ENCODE data around the gene DHTKD1.

DHTKD1 gene, protein sequence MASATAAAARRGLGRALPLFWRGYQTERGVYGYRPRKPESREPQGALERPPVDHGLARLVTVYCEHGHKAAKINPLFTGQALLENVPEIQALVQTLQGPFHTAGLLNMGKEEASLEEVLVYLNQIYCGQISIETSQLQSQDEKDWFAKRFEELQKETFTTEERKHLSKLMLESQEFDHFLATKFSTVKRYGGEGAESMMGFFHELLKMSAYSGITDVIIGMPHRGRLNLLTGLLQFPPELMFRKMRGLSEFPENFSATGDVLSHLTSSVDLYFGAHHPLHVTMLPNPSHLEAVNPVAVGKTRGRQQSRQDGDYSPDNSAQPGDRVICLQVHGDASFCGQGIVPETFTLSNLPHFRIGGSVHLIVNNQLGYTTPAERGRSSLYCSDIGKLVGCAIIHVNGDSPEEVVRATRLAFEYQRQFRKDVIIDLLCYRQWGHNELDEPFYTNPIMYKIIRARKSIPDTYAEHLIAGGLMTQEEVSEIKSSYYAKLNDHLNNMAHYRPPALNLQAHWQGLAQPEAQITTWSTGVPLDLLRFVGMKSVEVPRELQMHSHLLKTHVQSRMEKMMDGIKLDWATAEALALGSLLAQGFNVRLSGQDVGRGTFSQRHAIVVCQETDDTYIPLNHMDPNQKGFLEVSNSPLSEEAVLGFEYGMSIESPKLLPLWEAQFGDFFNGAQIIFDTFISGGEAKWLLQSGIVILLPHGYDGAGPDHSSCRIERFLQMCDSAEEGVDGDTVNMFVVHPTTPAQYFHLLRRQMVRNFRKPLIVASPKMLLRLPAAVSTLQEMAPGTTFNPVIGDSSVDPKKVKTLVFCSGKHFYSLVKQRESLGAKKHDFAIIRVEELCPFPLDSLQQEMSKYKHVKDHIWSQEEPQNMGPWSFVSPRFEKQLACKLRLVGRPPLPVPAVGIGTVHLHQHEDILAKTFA

DNA sequence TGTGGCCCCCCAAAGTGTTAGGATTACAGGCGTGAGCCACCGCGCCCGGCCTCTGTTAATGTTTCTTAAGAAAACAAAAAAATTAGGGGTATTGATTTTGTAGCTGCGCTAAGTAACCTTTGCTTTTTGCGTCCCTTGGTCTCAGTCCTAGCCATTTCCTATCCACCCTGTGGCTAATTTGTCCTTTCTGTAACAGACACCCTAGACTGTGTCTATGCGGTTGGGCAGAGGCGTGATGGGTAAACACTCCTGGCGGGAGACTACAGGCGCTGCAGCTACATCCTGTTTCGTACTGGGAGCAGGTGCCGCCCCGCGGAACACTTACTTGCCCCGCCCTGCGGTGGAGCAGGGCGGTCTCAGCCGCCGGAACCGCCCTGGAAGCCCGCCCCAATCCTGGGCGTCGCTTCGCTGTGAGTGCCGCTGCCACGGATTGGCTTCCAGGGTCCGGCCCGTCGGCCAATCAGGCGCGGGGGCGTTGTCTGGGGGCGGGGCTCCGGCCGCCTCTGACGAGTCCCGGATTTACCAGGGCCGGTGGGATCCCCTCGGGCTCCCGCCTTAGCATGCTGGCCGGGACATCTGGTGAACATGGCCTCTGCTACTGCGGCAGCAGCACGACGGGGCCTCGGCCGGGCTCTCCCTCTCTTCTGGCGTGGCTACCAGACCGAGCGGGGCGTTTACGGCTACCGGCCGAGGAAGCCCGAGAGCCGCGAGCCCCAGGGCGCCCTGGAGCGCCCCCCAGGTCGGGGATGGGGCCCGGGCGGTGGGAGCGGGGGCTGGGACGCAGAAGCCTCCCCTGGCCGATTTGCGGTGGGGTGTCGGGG lies at the start of gene DHTKD1:
Gene DHTKD1, plus strand, starts transcription at position 506 of the 821 bp plus-strand sequence. Its CDS starts 80 bp downstream, at position 586.
- DNase-seq, result peak; percentile 99

DNA sequence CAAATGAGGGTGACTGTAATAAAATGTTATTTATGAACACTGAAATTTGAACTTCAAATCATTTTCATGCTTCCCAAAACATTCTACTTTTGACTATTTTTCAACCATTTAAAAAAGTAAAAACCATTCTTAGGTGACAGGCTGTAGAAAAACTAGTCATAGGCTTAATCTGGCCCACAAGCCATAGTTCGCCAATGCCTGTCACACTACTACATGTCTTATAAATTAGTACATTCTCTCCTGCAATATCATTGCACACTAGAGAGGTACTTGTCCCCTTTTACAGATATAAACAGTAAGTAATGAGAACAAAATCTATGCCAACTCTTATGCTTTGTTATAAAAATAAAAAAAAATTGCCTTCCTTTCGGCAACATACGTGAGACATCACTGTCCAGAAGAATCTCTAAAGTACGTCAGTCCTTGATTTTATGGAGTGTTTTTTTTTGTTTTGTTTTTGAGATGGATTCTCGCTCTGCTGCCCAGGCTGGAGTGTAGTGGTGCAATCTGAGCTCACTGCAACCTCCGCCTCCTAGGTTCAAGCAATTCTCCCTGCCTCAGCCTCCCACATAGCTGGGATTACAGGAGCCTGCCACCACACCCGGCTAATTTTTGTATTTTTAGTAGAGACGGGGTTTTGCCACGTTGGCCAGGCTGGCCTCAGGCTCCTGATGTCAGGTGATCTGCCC lies 49.3 kb upstream of the DHTKD1 start:
- no peak for DNase-seq

DNA sequence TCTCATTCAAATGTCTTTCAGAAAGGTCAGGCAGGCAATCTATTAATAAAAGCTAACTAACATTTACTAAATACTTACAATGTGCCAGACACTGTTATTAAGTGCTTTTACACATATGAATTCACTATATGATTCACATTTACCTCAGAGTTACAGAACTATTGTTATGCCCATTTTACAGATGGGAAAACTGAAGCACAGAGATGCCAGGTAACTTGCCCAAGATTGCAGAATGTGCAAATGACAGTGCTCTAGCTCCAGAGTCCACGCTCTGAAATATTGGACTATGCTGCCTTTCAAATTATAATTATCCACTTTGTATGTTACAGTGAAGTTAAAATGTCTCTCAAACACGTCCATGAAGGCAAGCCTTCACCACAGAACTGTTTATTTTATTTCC lies 48.2 kb upstream of the DHTKD1 start:
- no peak for DNase-seq

DNA sequence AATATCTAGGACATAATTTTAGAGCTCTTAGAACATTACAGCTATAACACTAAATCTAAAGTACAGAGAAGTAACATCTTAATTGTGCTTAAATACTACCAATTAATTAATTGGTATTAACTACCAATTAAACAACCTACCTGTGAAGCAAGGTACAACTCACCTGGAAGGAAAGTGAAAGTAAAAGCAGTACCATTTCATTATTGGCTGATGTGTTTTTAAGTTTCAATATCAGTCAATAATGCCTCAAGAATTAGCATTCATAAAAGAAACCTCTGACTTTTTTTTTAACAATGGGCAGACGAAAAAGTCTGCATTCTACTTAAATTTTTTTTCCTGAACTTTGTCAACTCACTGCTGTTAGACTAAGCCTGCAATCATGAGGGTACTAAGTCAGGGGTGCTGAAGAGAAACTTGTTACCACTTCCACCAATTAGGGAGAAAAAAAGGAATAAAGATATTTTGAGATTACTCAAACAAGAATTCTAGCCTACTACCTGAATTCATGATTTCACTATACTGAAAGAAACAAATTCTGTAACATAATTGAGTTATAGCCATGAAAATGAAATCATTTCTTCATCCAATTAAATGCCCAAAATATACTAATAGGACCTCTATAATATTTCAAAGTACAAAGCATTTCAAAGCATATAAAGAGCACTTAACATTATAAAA lies 46.0 kb upstream of the DHTKD1 start:
- DNase-seq, result no peak

DNA sequence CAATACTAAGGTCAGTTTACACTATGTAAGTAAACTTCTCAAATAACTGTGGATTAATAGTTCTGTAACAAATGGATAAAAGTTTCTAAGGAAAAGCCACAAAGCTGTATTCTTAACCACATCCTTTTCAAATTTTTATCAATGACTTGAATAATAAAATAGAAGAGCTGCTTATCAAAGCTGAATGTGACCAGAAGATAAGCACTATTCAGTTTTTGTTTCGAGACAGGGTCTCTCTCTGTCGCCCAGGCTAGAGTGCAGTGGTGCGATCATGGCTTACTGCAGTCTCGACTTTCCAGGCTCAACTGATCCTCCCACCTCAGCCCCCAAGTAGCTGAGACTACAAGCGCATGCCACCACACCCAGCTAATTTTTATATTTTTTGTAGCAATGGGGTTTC lies 43.2 kb upstream of the DHTKD1 start:
- no peak for DNase-seq

DNA sequence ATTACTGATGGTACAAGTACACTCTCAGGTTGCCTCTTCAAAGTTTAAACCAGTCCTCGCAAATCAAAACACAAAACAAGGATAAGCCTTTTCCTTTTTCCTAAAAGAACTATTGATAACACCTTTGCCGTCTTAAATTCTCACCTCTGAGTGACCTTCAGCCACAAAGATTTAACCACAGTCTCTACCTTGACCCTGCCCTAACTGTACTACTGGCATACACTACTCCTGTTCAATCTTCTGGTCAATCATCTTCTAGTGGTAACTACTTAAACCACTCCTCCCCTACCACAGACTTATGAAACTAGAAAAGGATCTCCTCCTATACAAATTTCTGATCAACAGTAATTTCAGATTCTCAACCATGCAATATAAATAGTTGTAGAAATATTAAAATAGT lies 41.2 kb upstream of the DHTKD1 start:
- DNase-seq, result no peak

DNA sequence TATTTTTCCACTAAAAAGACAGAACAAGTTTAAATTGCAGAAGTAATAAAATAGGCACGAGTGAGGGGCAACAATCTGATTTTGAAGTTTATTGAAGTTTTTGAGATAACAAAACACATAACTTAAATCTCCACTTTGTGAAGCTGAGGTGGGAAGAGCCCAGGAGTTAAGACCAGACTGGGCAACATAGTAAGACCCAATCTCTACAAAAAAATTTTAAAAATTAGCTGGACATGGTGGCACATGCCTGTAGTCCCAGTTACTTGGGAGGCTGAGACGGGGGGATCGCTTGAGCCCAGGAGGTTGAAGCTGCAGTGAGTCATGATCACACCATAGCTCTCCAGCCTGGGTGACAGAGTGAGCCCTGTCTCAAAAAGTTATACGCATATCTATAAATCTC lies 37.4 kb upstream of the DHTKD1 start:
- no peak for DNase-seq

DNA sequence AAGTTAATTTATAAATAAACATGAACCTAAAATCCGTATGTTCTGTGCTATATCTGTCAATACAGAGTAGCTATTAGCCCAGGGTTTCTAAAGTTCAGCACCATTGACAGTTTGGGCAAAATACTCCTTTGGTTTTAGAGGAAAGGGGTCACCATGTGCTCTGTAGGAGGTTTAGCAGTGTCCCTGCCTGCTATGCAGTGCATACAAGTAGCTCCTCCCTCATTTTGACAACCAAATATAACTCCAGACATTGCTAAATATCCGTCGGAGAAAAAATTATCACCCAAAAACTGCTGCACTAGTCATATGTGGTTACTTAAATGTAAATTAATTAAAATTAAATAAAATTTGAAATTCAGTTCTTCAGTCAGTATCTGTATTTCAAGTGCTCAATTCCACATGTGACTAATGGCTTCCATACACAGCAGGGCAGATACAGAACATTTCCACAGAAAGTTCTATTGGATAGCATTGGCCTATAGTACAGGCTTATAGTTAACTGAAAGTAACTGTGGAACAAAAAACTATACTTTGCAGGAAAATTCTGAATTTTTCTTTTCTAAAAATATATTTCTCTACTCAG lies 32.6 kb upstream of the DHTKD1 start:
- no peak for DNase-seq

DNA sequence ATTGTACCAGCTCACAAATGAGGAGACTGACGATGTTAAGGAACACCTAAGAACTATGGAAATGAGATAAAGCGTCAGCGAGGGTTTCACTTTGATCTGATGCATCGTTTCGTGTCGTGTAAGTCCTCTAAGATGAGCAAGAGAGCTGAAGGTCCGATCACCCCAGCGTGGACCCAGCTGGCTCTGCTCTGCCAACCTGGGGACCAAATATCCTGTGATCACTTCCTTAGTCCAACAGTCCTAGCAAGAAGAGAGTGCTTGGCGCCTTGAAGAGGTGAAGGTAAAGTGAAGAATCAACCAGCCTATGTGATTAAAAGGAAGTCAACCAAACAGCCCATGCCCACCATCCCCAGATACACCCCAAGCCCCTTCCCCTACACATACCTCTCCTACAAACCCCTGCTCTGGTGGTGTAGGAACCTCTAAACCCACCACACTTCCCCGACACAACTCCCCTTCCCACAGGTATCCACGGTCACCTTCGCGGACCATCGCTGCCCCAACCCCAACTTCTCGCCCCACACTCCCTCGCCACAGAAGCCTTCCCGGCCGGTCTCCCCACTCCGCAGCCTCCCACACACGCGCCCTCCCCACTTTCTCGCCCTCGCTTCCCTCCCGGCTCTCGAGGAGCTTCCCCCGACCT lies 26.9 kb upstream of the DHTKD1 start:
- DNase-seq, result peak; percentile 40

DNA sequence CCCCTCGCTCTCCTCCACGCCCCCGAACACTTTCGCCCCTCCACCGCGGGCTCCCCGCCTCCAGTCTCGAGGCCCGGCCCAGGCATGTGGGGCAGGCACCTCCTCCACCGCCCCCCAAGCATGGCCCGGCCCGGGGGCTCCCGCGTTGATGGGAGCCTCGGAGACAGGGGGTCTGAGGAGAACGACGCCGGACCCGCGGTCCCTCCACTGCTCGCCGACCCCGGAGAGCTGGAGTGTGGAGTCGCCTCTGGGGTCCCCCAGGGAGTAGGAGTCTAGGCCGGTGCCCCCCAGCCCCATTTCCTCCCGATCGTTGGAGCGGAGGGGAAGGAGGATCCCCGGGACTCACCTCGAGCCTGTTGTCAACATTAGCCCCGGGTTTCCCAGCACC lies 26.4 kb upstream of the DHTKD1 start:
- no peak for DNase-seq

DNA sequence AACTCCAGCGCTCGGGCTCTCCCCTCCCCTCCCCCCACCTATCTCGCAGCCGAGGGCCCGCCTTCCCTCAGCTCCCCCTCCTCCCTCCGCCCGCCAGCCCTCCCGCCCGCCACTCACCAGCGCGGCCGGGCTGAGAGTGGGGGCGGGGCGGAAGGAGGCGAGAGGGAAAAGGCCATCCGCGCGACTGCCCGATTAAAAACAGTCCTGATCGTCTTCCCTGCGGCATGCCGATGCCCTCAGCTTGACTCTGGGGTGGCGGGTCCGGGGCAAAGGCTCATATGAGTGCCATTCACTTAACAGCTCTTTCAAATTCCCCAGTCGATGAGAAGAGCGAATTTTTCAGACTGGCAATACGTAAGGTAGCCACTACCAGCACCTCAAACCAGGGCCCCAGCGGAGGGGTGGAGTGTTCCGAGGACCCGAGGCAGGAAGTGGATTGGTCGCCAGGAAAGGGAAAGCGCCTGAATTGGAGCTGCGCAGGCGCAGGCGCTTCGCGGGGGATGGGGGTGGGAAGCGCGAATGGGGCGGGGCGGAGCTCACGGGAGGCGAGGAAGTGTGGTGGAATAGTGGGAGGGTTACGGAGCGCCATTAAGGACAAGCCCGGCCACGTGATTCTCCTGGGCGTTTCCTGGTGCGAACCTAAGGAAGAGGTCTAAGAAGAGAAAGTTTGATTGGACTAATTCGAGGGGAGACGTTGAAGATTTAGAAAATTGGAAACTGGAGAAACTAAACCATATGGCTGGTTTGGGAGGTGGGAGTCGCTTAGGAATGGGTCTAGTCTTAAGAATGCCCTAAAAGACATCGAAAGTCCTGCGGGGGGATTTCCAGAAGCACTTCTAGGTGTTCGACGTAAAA lies 25.7 kb upstream of the DHTKD1 start, which contains the start of gene UPF2:
Gene UPF2, minus strand, starts transcription at position 13 of the 855 bp plus-strand sequence. CDS start 7,386 bp downstream, outside the sequence.
- peak; percentile 99 for DNase-seq

DNA sequence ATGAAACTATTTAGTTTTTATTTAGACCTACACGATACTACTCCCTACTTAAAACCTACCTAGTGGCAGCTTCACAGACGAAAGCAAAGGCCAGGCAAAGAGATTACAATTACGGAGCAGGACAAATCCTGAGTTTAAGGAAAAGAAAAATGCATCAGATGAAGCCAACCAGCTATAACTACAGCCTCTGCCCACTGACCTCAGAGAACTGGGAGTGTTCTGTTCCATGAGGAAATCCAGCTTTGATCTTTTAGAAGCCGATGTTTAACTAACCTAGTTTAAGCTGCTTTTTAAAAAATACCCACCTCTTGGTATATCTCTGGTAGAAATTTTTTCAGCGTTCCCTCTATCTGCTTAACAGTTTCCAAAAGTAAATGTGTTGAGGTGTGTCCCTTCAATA lies 23.2 kb upstream of the DHTKD1 start:
- DNase-seq, result no peak

DNA sequence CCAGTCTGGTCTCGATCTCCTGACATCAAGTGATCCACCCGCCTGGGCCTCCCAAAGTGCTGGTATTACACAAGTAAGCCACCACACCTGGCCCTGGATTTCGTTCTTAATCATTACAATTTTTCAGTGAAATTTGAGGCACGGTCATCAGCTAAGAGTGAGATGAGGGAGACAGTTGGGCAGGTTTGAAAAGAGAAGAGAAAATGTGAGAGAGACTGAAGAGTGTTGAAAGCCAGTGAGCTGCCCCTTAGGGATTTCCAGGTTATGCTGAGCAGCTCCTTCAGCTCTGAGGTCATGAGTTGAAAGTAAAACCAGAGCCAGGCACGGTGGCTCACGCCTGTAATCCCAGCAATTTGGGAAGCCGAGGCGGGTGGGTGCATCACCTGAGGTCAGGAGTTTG lies 20.2 kb upstream of the DHTKD1 start:
- DNase-seq, result no peak

DNA sequence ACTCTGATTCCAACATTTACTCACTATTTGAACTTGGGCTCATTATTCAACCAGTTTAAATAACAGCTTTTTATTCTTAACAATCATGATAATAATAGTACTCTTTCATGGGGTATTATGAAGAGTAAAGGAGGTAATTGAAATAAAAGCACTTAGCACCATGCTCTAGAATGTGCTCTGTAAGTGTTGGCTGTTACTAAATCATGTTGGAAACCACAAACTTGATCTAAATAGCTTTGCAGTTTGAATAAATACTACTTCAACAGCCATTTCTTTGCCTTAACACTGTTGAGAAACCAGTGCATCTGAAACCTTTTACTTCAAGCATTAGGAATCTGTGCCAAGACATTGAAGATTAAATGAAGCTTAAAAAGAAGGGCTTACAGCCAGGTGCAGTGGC lies 18.2 kb upstream of the DHTKD1 start:
- DNase-seq, result no peak

DNA sequence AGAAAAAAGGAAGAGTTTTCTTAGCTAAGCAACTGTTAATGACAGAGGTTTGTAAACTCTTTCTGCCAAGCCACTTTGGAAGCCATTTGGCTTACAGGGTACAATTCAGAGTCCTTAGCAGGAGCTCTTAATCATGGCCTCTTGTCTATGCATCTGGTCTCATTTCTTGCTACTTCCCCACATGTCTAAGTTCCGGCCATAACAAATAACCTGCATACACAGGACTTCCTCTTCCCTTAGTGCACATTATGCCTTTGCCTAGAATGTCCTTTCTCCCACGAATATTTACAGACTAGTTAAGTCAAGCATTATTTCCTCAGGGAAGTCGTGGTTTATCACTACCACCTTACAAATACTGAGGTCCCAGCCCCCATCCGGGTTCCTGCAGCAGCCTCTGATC lies 17.5 kb upstream of the DHTKD1 start:
- DNase-seq, result no peak

DNA sequence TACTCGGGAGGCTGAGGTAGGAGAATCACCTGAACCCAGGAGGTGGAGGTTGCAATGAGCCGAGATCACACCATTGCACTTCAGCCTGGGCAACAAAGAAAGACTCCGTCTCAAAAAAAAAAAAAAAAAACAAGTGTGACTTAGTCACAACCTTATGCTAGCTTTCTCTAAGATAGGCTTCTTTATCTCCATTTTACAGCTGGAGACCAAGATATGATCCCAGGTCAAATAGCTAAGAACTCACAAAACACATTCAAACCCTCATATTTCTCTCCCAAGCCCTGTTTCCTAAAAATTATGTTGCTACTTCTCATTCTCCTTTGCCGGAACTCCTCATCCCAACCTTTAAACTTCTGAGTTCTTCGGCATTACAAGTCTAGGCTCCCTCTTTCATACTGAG lies 13.0 kb upstream of the DHTKD1 start:
- no peak for DNase-seq

DNA sequence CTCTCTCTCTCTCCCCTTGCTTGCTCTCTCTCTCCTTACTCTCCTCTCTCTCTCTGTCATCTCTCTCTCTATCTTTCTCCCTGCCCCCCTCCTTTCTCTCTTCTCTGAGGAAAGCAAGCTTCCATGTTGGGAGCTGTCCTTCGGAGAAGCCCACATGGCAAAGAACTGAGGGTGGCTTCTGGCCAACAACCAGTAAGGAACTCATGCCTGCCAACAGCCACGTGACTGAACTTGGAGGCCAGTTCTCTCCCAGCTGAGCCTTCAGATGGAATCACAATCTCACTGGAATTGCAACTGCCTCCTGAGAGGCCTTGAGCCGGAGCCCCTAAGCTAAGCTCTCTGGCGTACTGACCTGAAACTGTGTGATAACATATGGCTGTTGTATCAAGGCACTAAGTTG lies 12.0 kb upstream of the DHTKD1 start:
- DNase-seq, result no peak

DNA sequence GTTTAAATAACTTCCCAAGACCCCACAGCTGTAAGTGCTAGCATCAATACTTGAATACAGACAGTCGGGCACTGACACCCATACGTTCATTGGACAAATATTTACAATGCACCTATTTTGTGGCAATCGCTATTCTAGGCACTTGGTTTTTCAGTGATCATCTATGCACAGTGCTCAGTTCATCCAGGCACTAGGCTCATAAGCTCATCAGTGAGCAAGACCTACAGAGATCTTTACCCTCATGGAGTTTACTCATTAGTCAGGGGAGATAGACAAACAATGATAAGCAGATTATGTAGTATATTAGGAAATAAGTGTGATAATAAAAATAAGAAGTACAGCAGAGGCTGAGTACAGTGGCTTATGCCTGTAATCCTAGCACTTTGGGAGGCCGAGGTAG lies 7.6 kb upstream of the DHTKD1 start:
- no peak for DNase-seq

DNA sequence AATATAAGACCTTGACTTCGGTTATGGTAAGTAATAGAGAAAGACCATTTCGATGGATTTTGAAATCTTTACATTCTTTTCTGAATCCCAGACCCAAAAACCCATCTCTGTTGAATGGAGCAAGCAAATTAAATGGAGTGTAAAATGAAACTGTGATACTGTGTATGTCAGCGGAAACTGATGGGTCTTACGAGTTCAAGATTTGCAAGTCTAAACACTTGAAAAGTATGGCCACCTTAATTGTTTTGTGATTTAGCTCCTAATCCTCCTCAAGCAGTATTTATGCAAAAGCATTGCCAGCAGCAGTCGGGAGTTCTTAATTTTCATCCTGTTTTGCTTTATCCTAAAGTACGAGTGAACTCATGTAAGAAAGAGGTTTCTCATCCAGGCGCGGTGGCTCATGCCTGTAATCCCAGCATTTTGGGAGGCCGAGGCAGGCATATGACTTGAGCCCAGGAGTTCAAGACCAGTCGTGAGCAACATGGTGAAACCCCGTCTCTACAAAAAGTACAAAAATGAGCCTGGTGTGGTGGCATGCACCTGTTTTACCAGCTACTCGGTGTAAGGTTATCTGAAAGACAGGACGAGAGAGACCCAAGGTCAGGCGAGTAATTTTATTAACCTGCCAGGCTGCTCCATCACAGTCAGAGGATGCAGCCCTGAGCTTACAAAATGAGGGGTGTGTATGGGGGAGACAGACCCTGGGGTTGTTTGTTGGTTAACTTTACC lies 5.8 kb upstream of the DHTKD1 start:
- no peak for DNase-seq

Measured in eye (tissue), 1 donor.